Frontal cortex (tissue), 4 donors: ENCODE measurements around the gene COQ9. TPM values are rescaled to one million over a fixed set of nuclear protein-coding genes. Genes with fewer than 3 reads are reported as not detected.
"Not testable (repeated sequence)": the region's sequence is repeated elsewhere in the genome, so short reads cannot be mapped to it uniquely, and the experiment has no call there.

Experiments
- DNase-seq, 2 donors: peaks; one replicate each; pipeline ENCODE4 v3.0.0; 2012; ENCODE audit warnings: low spot score in 2 of 2
- FAIRE-seq: peaks from 2 replicates; lab custom pipeline; 2012; peaks lifted over from hg19 to GRCh38; lab: Jason Lieb, UNC
- total RNA-seq: library from RNA; depleted of rRNA; stranded (reverse); fragments of >200 nt; gene quantifications from one replicate; pipeline ENCODE4 v1.2.3, GENCODE V29; 2014
- donor health status: control.
- donor health status: control.
- donor health status: control.

COQ9 gene
- total RNA-seq: 26.1 TPM

DNA sequence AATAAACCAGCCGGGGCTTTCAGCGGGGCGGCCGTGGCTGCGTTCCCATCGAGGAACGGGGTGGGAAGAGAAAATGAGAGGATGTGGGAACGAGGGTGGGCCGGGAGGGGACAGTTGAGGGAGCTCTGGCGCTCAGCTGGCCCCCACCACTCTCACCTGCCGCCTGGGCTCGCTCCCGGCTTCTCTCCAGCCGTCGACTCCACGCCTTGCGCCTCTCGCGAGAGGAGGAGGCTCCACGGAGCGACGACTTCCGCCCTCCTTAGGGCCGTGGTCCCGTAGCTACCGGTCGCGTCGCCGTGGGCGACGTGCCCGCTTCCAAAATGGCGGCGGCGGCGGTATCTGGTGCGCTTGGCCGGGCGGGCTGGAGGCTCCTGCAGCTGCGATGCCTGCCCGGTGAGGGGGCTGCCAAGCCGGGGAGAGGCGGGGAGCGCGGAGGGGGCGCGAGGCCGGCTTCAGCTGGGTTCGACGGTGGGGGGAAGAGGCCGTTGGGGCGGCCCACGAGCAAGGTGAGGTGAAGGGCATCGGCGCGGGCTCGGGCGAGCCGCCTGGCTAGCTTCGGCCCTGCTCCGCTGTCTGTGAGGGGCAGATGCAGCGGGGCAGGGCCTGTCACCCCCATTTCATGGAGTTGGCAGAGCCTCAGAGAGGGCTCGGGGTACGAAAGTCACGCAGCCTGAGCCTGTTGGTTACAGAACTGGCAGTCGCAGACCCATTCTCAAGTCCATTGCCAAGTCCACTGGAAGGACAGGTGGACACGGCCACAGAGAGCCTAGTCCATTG is at the start of gene COQ9, which contains the start of gene CIAPIN1:
COQ9 (plus strand) TSS at position 294 of the 777 bp plus-strand sequence; CDS start at position 321, 27 bp downstream.
CIAPIN1 (minus strand) TSS at position 200 of the 777 bp plus-strand sequence. CDS start 6,457 bp downstream, outside the sequence.
- FAIRE-seq: no peak
- DNase-seq: peak; percentile 80 to 93

GRCh38 chr16:57397493-57397892 is 49.8 kb upstream of the COQ9 start:
- FAIRE-seq, DNase-seq: not testable (repeated sequence)

DNA sequence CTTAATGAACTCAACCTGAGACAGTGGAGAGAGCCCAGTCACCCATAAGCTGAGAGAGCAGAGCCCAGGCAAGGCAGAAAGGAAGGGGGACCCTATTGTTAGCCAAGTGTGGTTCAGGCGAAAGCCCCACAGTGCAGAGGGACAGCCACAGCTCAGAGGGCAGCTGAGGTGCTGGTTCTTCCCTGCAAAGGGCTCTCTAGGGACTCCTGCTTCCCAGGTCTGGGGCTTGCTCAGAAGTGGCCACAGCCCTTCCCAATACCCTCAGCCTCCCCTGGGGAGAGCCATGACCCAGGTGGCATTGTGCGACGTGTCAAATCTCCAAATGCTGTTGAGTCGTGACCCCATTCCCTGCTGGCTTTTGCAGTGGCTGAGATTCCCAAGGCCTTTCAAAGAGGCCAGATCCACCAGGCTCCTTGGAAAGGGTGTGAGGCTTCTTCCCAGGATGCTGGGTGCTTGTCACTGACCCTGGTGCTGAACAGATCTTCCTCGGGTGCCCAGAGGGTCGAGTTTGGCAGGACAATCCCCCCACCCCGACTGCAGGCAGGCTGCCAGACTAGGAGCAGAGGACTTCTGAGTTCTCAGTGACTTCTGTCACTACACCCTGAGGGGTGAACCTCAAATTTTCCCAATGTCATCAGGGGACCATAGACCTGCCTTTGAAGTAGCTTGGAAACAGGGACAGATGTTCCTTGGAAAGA is 45.2 kb upstream of the COQ9 start:
- FAIRE-seq (no peak), DNase-seq (no peak)

GRCh38 chr16:57403965-57404817 is 43.1 kb upstream of the COQ9 start, which contains the start of gene CCL17:
TSS of gene CCL17 (plus strand) at chr16:57404767. CDS start at chr16:57413933, 9,166 bp downstream.
- DNase-seq (no peak), FAIRE-seq (no peak)

GRCh38 chr16:57405097-57405496 is 42.2 kb upstream of the COQ9 start:
- no peak for DNase-seq
- FAIRE-seq: no peak

- DNase-seq: no peak
- no peak for FAIRE-seq
Measured at GRCh38 chr16:57406881-57407280, 40.4 kb upstream of the COQ9 start.

DNA sequence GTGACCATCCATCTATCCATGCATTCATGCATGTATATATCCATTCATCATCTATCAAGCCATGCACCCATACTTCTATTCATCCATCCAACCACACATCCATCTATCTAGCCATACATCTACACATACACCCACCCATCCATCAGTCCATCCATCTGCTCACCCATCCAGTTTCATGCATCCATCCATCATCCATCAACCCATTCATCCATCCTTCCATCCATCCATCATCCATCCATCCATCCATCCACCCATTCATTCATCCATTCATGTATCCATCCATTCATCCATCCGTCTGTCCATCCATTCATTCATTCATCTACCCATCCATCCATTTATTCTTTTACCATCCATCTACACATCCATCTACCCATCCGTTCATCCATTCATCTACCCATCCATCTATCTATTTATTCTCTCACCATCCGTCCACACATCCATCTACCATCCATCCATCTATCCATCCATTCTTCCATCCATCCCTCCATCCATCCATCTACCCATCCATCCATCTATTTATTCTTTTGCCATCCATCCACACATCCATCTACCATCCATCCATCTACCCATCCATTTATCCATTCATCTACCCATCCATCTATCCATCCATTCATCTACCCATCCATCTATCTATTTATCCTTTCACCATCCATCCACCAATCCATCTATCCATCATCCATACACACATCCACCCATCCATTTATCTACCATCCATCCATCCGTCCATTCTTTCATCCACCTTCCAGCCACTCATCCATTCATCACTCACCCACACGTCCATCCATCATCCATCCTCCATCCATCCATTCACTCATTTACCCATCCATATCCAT is 39.5 kb upstream of the COQ9 start:
- DNase-seq (no peak), FAIRE-seq (no peak)

- FAIRE-seq (no peak), DNase-seq (no peak)
Measured at GRCh38 chr16:57409065-57409464, 38.2 kb upstream of the COQ9 start.

DNA sequence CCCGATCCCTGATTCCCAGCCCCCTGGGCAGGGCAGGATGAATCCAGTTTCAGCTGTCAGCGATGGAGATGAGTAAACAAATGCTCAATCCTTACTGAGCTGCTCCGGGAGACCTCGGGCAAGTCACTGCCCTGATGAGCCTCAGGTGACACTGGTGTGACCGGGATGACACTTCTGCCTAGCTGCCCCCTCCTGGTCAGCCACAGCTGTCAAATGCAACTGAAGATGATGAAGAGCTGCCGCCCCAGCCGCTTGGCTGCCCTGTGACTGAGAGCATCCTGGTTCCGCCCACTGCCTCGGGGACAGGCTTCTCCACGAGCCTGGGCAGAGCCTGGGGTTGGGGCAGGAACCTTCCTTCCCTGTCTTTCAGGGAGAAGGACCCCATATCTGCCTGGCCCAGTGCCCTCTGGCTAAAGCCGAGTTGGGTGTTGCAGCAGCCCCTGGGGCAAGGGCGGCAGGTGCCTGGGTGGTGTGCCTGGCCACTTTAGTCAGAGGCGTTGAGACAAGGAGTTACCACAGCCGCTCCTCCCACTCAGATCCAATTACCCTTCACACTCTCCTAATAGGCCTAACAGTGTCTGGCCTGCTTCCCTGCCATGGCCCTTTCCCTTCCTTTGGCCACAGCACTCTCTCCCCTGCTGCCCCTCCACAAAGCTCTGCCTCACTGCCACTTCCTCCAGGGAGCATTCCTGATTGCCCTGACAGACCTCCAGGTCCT is 37.2 kb upstream of the COQ9 start:
- FAIRE-seq: no peak
- DNase-seq: no peak

DNA sequence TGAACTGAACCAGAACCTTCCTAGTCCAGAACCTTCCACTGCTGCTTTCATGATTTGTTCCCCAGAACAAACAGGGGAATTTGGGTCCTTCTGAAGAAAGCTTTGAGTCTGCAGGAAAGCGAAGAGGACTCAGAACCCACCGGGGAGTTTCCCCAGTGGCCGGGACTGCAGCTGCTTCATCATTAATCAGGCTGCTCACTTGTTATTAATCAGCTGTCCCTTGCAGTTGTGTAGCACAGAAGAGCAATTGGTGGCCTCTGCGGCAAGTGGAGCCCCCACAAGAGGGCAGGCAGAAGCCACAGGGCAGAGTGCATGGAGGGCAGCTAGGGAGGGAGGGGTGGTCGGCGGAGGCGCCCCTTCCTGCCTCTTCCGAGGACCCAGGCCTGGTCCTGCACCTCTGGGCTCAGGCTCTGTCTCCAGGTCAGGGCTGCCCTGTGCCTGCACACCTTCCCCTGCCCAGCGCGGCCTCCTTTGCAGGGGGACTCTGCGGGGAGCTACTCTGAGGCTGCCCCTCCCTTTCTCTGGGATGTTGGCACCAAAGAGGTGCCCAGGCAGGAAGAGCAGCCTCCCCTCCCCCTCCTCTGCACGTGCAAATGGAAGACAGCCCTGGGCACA is 35.8 kb upstream of the COQ9 start:
- DNase-seq (no peak), FAIRE-seq (no peak)

GRCh38 chr16:57412584-57412983 is 34.7 kb upstream of the COQ9 start:
- FAIRE-seq (no peak), DNase-seq (no peak)

- no peak for DNase-seq
- FAIRE-seq: no peak
Measured at GRCh38 chr16:57413301-57413730, 34.0 kb upstream of the COQ9 start.

DNA sequence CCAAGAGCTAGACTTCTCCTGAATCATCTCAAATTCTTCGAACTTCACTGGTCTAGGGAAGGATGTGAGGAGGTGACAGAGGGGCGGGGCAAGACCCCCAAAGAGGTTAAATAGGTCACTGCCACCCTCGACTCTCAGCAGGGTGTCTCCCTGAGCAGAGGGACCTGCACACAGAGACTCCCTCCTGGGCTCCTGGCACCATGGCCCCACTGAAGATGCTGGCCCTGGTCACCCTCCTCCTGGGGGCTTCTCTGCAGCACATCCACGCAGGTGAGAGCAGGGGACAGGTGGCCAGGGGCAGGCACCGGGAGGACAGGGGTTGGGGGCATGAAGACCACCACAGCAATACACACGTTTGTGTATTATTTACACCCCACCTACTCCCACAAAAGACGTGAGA is 33.5 kb upstream of the COQ9 start:
- FAIRE-seq: no peak

GRCh38 chr16:57416084-57416483 is 31.2 kb upstream of the COQ9 start:
- FAIRE-seq (no peak), DNase-seq (no peak)

More for the DNA sequence above, 33.5 kb upstream of the COQ9 start:
- DNase-seq: no peak

GRCh38 chr16:57419506-57419905 is 27.8 kb upstream of the COQ9 start:
- no peak for FAIRE-seq
- DNase-seq: no peak

GRCh38 chr16:57422026-57422944 is 25.0 kb upstream of the COQ9 start:
- no peak for FAIRE-seq
- no peak for DNase-seq

- DNase-seq: no peak
- FAIRE-seq: no peak
Measured at GRCh38 chr16:57423152-57423551, 24.1 kb upstream of the COQ9 start.
